RPMI8226 (cell line): ENCODE measurements around the gene USP50.
"Not testable (repeated sequence)": the region's sequence is repeated elsewhere in the genome, so short reads cannot be mapped to it uniquely, and the experiment has no call there.

Experiments used
- DNase-seq: peaks from one replicate; pipeline ENCODE4 v3.0.0-alpha.2; 2015

USP50 gene

GRCh38 chr15:50546566-50546965, at the start of gene USP50:
USP50 (minus strand) TSS chr15:50546666; CDS start chr15:50546525, 141 bp downstream.
- no peak for DNase-seq

GRCh38 chr15:50594311-50594710, 47.8 kb upstream of the USP50 start:
- no peak for DNase-seq

- DNase-seq: no peak
Measured at GRCh38 chr15:50593761-50594160, 47.3 kb upstream of the USP50 start.

GRCh38 chr15:50590288-50590687, 43.8 kb upstream of the USP50 start:
- DNase-seq: no peak

- no peak for DNase-seq
Measured at GRCh38 chr15:50577492-50577891, 31.0 kb upstream of the USP50 start.

GRCh38 chr15:50576166-50576565, 29.7 kb upstream of the USP50 start:
- no peak for DNase-seq

- DNase-seq: not testable (repeated sequence)
Measured at GRCh38 chr15:50573842-50574241, 27.4 kb upstream of the USP50 start.

GRCh38 chr15:50563756-50564155, 17.3 kb upstream of the USP50 start:
- DNase-seq: no peak

- no peak for DNase-seq
Measured at GRCh38 chr15:50562735-50563640, 16.5 kb upstream of the USP50 start.

GRCh38 chr15:50558012-50558411, 11.5 kb upstream of the USP50 start:
- DNase-seq: no peak

- DNase-seq: no peak
Measured at GRCh38 chr15:50556642-50557371, 10.3 kb upstream of the USP50 start.

- DNase-seq: no peak
Measured at GRCh38 chr15:50552238-50552637, 5.8 kb upstream of the USP50 start.

GRCh38 chr15:50549326-50549725, 2.9 kb upstream of the USP50 start:
- no peak for DNase-seq

GRCh38 chr15:50544368-50544767, 2.1 kb downstream of the USP50 start:
- DNase-seq: no peak

GRCh38 chr15:50543556-50543955, 2.9 kb downstream of the USP50 start:
- DNase-seq: no peak

- DNase-seq: no peak
Measured at GRCh38 chr15:50542887-50543210, 3.6 kb downstream of the USP50 start.

GRCh38 chr15:50531766-50532165, 14.7 kb downstream of the USP50 start:
- no peak for DNase-seq

- no peak for DNase-seq
Measured at GRCh38 chr15:50531163-50531562, 15.3 kb downstream of the USP50 start.

GRCh38 chr15:50523851-50524251, 22.6 kb downstream of the USP50 start:
- no peak for DNase-seq

- no peak for DNase-seq
Measured at GRCh38 chr15:50519740-50520425, 26.6 kb downstream of the USP50 start.

GRCh38 chr15:50513001-50513400, 33.5 kb downstream of the USP50 start:
- DNase-seq: no peak

GRCh38 chr15:50506121-50506520, 40.3 kb downstream of the USP50 start:
- no peak for DNase-seq

GRCh38 chr15:50505656-50506055, 40.8 kb downstream of the USP50 start:
- DNase-seq: not testable (repeated sequence)

GRCh38 chr15:50503144-50503543, 43.3 kb downstream of the USP50 start:
- no peak for DNase-seq
